ENCODE measurements around the gene GPATCH2. TPM values are rescaled to one million over a fixed set of nuclear protein-coding genes. Genes with fewer than 3 reads are reported as not detected.

The GPATCH2 gene
- total and polyA plus RNA-seq, 2 donors (not counting 1 experiment from before 2014, with no cell fraction given): 10.5 to 22.0 TPM

GRCh38 chr1:217437376-217437775, 193.5 kb downstream of the GPATCH2 start:
- Histone ChIP-seq H3K9ac (ENCODE audit: insufficient read depth, low read length) (no peak overlapping the region), H2AFZ (ENCODE audit: low read length) (no peak overlapping the region), H3K79me2 (ENCODE audit: control insufficient read depth, insufficient read depth, low read length) (no peaks in the 10 kb centered on the region), H3K27ac (ENCODE audit: insufficient read depth, low read length) (no peak overlapping the region), H4K20me1 (ENCODE audit: control insufficient read depth, extremely low read depth, insufficient read depth, low read length) (no peaks in the 10 kb centered on the region), H3K4me1 (ENCODE audit: control insufficient read depth, extremely low read depth, insufficient read depth, low read length) (no peaks in the 10 kb centered on the region), H3K27me3 (ENCODE audit: control insufficient read depth, insufficient read depth, low read length) (no peaks in the 10 kb centered on the region), H3K9me3 (ENCODE audit: control insufficient read depth, insufficient read depth, low read depth, low read length) (no peaks in the 10 kb centered on the region), H3K4me3 (replicated peaks in 1 of 4; ENCODE audit: control extremely low read depth in 1 of 4, insufficient read depth in 1 of 4, low read depth in 3 of 4, low read length in 4 of 4) (no peak overlapping the region), H3K4me2 (ENCODE audit: extremely low read depth, insufficient read depth, low read length) (no peak overlapping the region), H3K36me3 (ENCODE audit: control insufficient read depth, insufficient read depth, low read length) (no peaks in the 10 kb centered on the region)
- no peak for TF ChIP-seq CTCF (conservative IDR thresholded peaks at IDR 0.05 in 1 of 2, IDR thresholded peaks at IDR 0.05 in 1 of 2; ENCODE audit: low read depth in 1 of 2, low read length in 2 of 2)
- no peak for TF ChIP-seq EZH2 (IDR thresholded peaks at IDR 0.05; ENCODE audit: low read length, missing control alignments)
- DNase-seq (ENCODE audit: low read depth in 2 of 2): no peak

- TF ChIP-seq EZH2 (IDR thresholded peaks at IDR 0.05; ENCODE audit: low read length, missing control alignments) (no peak), CTCF (conservative IDR thresholded peaks at IDR 0.05 in 1 of 2, IDR thresholded peaks at IDR 0.05 in 1 of 2; ENCODE audit: low read depth in 1 of 2, low read length in 2 of 2) (no peak)
- Histone ChIP-seq H3K4me3 (replicated peaks in 1 of 4; ENCODE audit: control extremely low read depth in 1 of 4, insufficient read depth in 1 of 4, low read depth in 3 of 4, low read length in 4 of 4) (no peak overlapping the region), H3K27me3 (ENCODE audit: control insufficient read depth, insufficient read depth, low read length) (no peaks in the 10 kb centered on the region), H2AFZ (ENCODE audit: low read length) (no peak overlapping the region), H3K27ac (ENCODE audit: insufficient read depth, low read length) (no peak overlapping the region), H3K36me3 (ENCODE audit: control insufficient read depth, insufficient read depth, low read length) (peaks cover 1% of the 10 kb centered on the region), H3K9ac (ENCODE audit: insufficient read depth, low read length) (no peak overlapping the region), H3K79me2 (ENCODE audit: control insufficient read depth, insufficient read depth, low read length) (no peaks in the 10 kb centered on the region), H3K4me1 (ENCODE audit: control insufficient read depth, extremely low read depth, insufficient read depth, low read length) (no peaks in the 10 kb centered on the region), H3K9me3 (ENCODE audit: control insufficient read depth, insufficient read depth, low read depth, low read length) (no peaks in the 10 kb centered on the region), H3K4me2 (ENCODE audit: extremely low read depth, insufficient read depth, low read length) (no peak overlapping the region), H4K20me1 (ENCODE audit: control insufficient read depth, extremely low read depth, insufficient read depth, low read length) (no peaks in the 10 kb centered on the region)
- peak in 1 of 2 donors; percentile 1 for DNase-seq (ENCODE audit: low read depth in 2 of 2)
These were observed 195.7 kb downstream of the GPATCH2 start for GRCh38 chr1:217435204-217435603.

- Histone ChIP-seq H3K9ac (ENCODE audit: insufficient read depth, low read length) (no peak overlapping the region), H4K20me1 (ENCODE audit: control insufficient read depth, extremely low read depth, insufficient read depth, low read length) (no peaks in the 10 kb centered on the region), H3K4me2 (ENCODE audit: extremely low read depth, insufficient read depth, low read length) (no peak overlapping the region), H3K79me2 (ENCODE audit: control insufficient read depth, insufficient read depth, low read length) (no peaks in the 10 kb centered on the region), H3K27me3 (ENCODE audit: control insufficient read depth, insufficient read depth, low read length) (no peaks in the 10 kb centered on the region), H3K27ac (ENCODE audit: insufficient read depth, low read length) (no peak overlapping the region), H3K36me3 (ENCODE audit: control insufficient read depth, insufficient read depth, low read length) (peaks cover 1% of the 10 kb centered on the region), H3K4me3 (replicated peaks in 1 of 4; ENCODE audit: control extremely low read depth in 1 of 4, insufficient read depth in 1 of 4, low read depth in 3 of 4, low read length in 4 of 4) (no peak overlapping the region), H3K4me1 (ENCODE audit: control insufficient read depth, extremely low read depth, insufficient read depth, low read length) (no peaks in the 10 kb centered on the region), H2AFZ (ENCODE audit: low read length) (no peak overlapping the region), H3K9me3 (ENCODE audit: control insufficient read depth, insufficient read depth, low read depth, low read length) (no peaks in the 10 kb centered on the region)
- no peak for TF ChIP-seq EZH2 (IDR thresholded peaks at IDR 0.05; ENCODE audit: low read length, missing control alignments)
- no peak for TF ChIP-seq CTCF (conservative IDR thresholded peaks at IDR 0.05 in 1 of 2, IDR thresholded peaks at IDR 0.05 in 1 of 2; ENCODE audit: low read depth in 1 of 2, low read length in 2 of 2)
- no peak for DNase-seq (ENCODE audit: low read depth in 2 of 2)
These were observed 197.2 kb downstream of the GPATCH2 start for GRCh38 chr1:217433664-217434063.

Measured in fibroblast of lung (primary cell).